ENCODE data around the gene CDIPT. TPM values are rescaled to one million over a fixed set of nuclear protein-coding genes. Genes with fewer than 3 reads are reported as not detected.
A peak's percentile ranks its signal among the peaks of the same experiment; 100 is the strongest.

Gene CDIPT
- total RNA-seq, 4 donors from 2014 or later = 80.0 to 121 (median 94.8) TPM

DNA sequence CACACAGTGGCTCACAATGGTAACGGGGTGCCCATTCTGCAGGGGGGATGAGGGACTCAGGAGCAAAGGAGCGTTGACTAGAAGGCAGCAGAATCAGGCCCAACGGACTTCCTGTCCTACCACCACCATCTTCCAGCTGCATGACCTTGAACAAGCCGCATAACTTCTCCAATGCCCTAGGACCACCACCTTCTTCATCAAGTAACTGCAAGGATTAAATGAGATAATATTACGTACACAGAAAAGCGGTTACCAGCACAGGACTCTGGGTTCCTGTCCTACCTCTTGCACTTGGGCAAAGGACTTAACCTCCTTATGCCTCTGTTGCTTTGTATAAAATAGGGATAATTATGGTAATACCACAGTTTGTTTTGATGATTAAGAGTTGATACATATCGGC lies 41.9 kb upstream of the CDIPT start:
- Histone ChIP-seq H3K9me3 (no peaks in the 10 kb centered on the region), H3K27me3 (no peaks in the 10 kb centered on the region), H3K36me3 (peaks cover 0 to 27% (median 0%) of the 10 kb centered on the region in 3 donors), H3K4me3 (no peak overlapping the region), H3K27ac (no peak overlapping the region), H3K4me1 (peaks cover 0 to 13% (median 2%) of the 10 kb centered on the region in 4 donors)
- TF ChIP-seq EP300 (IDR thresholded peaks at IDR 0.05) = no peak
- TF ChIP-seq, protein P1, sequence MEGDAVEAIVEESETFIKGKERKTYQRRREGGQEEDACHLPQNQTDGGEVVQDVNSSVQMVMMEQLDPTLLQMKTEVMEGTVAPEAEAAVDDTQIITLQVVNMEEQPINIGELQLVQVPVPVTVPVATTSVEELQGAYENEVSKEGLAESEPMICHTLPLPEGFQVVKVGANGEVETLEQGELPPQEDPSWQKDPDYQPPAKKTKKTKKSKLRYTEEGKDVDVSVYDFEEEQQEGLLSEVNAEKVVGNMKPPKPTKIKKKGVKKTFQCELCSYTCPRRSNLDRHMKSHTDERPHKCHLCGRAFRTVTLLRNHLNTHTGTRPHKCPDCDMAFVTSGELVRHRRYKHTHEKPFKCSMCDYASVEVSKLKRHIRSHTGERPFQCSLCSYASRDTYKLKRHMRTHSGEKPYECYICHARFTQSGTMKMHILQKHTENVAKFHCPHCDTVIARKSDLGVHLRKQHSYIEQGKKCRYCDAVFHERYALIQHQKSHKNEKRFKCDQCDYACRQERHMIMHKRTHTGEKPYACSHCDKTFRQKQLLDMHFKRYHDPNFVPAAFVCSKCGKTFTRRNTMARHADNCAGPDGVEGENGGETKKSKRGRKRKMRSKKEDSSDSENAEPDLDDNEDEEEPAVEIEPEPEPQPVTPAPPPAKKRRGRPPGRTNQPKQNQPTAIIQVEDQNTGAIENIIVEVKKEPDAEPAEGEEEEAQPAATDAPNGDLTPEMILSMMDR (IDR thresholded peaks at IDR 0.05) = no peak
- no peak for TF ChIP-seq POLR2A (IDR thresholded peaks at IDR 0.05)
- 93 to 95% methylated on average over 7 of the region's 7 CpGs for WGBS, 2 donors
- DNase-seq (ENCODE audit: low spot score in 2 of 2) = no peak

- H3K36me3 ChIP-seq = peaks cover 0 to 19% (median 0%) of the 10 kb centered on the region in 3 donors
- no peaks in the 10 kb centered on the region for H3K9me3 ChIP-seq
- 73 to 75% methylated on average over 4 of the region's 4 CpGs for WGBS, 2 donors
- peaks cover 0 to 8% of the 10 kb centered on the region in 2 donors for H3K27me3 ChIP-seq
- peaks cover 0 to 26% (median 4%) of the 10 kb centered on the region in 4 donors for H3K4me1 ChIP-seq
- no peak overlapping the region for H3K27ac ChIP-seq
- no peak for DNase-seq (ENCODE audit: low spot score in 2 of 2)
- no peak overlapping the region for H3K4me3 ChIP-seq
- TF ChIP-seq EP300 (IDR thresholded peaks at IDR 0.05) (no peak), POLR2A (IDR thresholded peaks at IDR 0.05) (no peak)
- TF ChIP-seq, protein P1 (IDR thresholded peaks at IDR 0.05) = no peak
These were observed 40.6 kb upstream of the CDIPT start for GRCh38 chr16:29903590-29903989.

- Histone ChIP-seq H3K27me3 (peaks cover 0 to 28% of the 10 kb centered on the region in 2 donors), H3K4me3 (no peak overlapping the region), H3K4me1 (peaks cover 0 to 26% (median 4%) of the 10 kb centered on the region in 4 donors), H3K27ac (no peak overlapping the region), H3K36me3 (peaks cover 0 to 5% (median 0%) of the 10 kb centered on the region in 3 donors), H3K9me3 (no peaks in the 10 kb centered on the region)
- no peak for DNase-seq (ENCODE audit: low spot score in 2 of 2)
- WGBS, 2 donors = 83 to 86% methylated on average over 12 to 18 of the region's 19 CpGs
- TF ChIP-seq EP300 (IDR thresholded peaks at IDR 0.05) (no peak), POLR2A (IDR thresholded peaks at IDR 0.05) (no peak)
- TF ChIP-seq, protein P1 (IDR thresholded peaks at IDR 0.05) = no peak
These were observed 38.5 kb upstream of the CDIPT start for GRCh38 chr16:29901607-29901945.

DNA sequence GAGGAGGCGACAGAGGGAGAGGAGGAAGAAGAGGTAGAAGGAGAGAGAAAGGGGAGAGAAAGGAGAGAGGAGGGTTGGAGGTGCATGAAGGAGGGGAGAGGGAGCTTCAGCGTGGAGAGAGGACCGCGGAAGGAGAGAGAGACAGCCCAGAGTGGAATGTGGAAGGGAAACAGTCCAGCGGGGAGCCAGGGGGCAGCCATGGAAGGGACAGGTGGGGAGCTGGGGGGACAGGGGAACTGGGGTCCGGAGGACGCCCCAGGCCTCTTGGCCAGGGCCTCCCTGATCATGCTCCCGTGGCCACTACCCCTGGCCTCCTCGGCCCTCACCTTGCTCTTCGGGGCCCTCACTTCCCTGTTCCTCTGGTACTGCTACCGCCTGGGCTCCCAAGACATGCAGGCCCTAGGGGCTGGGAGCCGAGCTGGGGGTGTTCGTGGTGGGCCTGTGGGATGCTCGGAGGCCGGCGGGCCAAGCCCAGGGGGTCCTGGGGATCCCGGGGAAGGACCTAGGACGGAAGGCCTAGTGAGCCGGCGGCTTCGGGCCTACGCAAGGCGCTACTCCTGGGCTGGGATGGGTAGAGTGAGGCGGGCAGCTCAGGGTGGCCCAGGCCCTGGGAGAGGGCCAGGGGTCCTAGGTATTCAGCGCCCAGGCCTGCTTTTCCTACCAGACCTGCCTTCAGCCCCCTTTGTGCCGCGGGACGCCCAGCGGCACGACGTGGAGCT lies 38.0 kb upstream of the CDIPT start:
- Histone ChIP-seq H3K4me1 (peaks cover 0 to 26% (median 4%) of the 10 kb centered on the region in 4 donors), H3K36me3 (no peaks in the 10 kb centered on the region), H3K27ac (peak overlapping the region in 3 of 4 donors; percentile 37 to 82 (median 49)), H3K27me3 (peaks cover 0 to 32% of the 10 kb centered on the region in 2 donors), H3K4me3 (peak overlapping the region; percentile 59 to 76 (median 64)), H3K9me3 (no peaks in the 10 kb centered on the region)
- no peak for DNase-seq (ENCODE audit: low spot score in 2 of 2)
- no peak for TF ChIP-seq POLR2A (IDR thresholded peaks at IDR 0.05)
- TF ChIP-seq EP300 (IDR thresholded peaks at IDR 0.05) = no peak
- TF ChIP-seq, protein P1 (IDR thresholded peaks at IDR 0.05) = no peak
- 37 to 41% methylated on average over 21 to 24 of the region's 31 CpGs for WGBS, 2 donors

DNA sequence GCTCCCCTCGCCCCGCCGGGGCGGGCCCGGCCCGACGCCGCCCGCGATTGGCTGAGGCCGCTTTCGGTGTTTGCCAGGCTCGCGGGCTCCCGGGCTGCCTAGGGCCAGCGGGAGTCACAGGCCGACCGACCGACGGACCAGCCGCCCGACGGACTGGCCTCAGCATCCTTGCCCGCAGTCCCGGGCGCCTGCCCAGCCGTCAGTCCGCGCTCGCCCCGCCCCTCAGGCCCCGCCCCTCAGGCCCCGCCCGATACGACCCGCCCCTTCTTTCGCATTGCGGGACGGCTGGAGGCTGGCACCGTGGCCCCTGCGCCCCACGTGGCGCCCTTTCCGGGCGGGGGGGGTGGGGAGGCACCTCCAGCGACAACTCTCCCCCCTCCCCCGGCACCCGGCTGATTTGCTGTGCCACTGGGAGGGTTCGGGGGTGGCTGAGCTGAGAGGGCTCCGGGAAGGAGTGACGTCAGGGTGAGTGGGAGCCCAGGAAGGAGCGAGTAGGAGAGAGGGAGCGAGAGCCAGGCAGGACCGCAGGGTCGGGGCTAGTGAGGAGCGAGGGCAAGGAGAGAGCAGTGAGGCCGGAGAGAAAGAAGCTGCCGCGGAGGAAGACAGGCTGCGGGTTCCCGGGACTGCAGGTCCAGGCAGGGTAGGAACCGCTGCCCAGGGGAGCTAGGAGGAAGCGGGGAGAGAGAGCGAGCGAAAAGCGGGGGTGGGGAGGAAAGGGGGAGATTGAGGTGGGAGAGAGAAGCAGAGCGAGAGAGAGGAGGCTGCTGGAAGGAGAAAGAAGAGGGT lies 37.3 kb upstream of the CDIPT start, which contains the start of gene ASPHD1:
Gene ASPHD1 (plus strand): TSS at position 387 of the 786 bp plus-strand sequence. CDS start 484 bp downstream, outside the sequence.
- H3K27ac ChIP-seq = peak within 1 kb of the TSS; percentile 0 to 82 (median 43)
- peaks cover 0 to 32% of the 10 kb centered on the region in 2 donors for H3K27me3 ChIP-seq
- H3K9me3 ChIP-seq = no peaks in the 10 kb centered on the region
- H3K36me3 ChIP-seq = no peaks in the 10 kb centered on the region
- peaks cover 0 to 26% (median 4%) of the 10 kb centered on the region in 4 donors for H3K4me1 ChIP-seq
- WGBS, 2 donors = 1% methylated on average over 19 to 59 of the region's 67 CpGs
- peak within 1 kb of the TSS; percentile 59 to 76 (median 64) for H3K4me3 ChIP-seq
- DNase-seq (ENCODE audit: low spot score in 2 of 2) = peak; percentile 21 to 22
- no peak for TF ChIP-seq POLR2A (IDR thresholded peaks at IDR 0.05)
- peak in 1 of 2 donors; percentile 55 for TF ChIP-seq EP300 (IDR thresholded peaks at IDR 0.05)
- TF ChIP-seq, protein P1 (IDR thresholded peaks at IDR 0.05) = no peak

All from tibial nerve (tissue), 4 donors.